GM20431 (cell line): ENCODE measurements around the gene B2M.
"Not testable (repeated sequence)": the region's sequence is repeated elsewhere in the genome, so short reads cannot be mapped to it uniquely, and the experiment has no call there.

Experiments
- in situ Hi-C: fragments of 300-500 bp; cut with MseI, MboI; formaldehyde crosslinking; loops from one replicate; pipeline ENCODE4 v1.15.0; 2020; ENCODE audit warnings: low sequenced_read_pairs; ENCODE audit not compliant: unreplicated experiment

B2M gene

DNA sequence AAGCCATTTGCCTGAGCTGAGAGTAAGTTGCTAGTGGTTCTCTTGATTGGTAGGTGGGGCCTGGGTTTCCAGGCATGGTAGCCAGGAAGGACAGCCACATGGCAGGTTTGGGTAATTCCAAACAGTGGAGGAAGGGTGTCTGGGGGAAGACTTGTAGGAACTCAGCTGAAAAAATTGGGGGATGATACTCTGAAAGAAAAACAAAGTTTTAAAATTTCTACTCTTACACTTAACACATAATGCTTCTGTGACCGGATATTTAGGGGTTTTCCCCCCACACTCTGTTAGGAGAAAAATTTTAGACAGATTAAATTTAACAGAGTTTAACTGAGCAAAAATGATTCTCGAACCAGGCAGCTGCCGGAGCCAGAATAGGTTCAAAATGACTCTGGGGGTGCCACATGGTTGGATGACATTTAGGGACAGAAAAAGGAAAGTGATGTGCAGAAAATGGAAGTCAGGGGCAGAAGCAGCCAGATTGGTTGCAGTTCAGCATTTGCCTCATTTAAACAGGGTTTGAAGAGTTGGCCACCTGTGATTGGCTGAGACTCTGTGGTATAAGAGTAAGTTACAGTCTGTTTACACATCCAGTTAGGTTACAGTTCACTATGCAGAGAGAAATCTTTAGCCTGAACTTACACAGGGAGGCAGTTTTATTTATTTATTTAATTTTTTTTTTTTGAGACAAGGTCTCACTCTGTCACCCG, 8.1 kb downstream of the B2M start:
- in situ Hi-C loops, result loop anchor here (10.0 kb wide), 1 partner anchor 55 kb away; the partner anchor contains the start of gene SPG11

GRCh38 chr15:44720000-44720435, 8.7 kb downstream of the B2M start:
- in situ Hi-C loops, result loop anchor here (10.0 kb wide), 1 partner anchor 55 kb away; the partner anchor contains the start of gene SPG11

DNA sequence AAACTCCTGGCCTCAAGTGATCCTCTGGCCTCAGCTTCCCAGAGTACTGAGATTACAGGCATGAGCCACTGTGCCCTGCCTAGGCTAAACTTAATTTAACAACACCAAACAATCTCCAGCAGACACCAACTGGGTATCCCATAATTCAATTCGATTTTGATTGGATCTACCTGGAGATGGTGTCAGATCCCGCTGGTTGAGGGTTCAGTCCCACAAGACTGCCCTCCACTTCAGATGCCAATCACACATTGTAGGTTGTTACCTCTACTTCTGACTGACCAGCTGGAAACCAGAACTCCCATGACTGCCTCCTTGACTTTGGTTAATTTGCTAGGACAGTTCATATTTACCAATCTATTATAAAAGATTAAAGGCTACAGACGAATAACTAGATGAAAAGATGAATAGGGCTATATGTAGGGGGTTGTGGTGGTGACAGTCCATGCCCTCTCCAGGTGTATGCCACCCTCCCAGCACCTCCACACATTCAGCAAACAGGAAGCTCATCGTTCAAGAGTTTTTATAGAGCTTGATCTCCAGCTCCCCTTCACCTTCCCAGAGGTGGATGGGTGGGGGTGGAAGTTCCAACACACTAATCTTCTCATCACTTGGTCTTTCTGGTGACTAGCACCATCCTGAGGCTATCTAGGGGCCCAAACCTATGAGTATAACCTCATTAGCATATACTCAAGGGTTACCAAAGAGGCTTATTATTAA, 9.3 kb downstream of the B2M start:
- in situ Hi-C loops, result no loop called here

DNA sequence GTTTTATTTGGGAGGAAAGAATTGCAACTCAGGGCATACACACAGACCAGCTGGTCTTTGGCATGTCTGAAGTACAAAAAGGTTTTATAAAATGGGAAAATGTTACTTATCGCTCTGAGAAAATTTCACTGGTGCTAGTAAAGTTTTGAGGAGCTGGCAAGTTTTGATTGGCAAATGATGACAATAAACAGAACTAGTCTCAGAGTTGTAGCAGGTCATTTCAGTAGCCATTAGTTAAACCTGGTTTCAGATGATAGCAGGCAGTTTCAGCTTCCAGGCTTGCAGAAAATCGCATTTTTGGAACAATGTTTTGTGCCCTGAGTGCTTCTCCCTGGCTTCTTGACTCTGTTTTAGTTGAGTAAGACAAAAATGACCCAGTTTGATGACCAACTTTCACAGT, 10.7 kb downstream of the B2M start:
- in situ Hi-C loops, result no loop called here

DNA sequence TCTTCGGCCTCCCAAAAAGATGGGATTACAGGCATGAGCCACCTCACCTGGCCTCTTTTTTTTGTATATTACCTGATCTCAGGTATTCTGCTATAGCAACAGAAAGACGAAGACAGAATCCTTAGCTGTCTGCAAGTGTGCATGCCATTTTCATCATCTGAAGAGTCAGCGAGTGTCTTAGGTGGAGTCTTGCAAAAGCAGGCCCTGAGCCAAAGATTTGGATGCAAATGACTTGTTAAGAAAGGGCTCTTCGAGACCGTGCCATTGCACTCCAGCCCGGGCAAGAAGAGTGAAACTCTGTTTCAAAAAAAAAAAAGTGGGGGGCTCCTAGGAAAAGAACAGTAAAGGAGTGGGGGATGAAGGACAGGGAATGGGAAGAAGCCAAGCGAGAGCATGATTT, 14.8 kb downstream of the B2M start:
- in situ Hi-C loops, result no loop called here

- in situ Hi-C loops, result no loop called here
Measured at GRCh38 chr15:44726568-44727484, 15.5 kb downstream of the B2M start.

- in situ Hi-C loops, result no loop called here
Measured at GRCh38 chr15:44727485-44728231, 16.3 kb downstream of the B2M start.

GRCh38 chr15:44728232-44728575, 16.9 kb downstream of the B2M start:
- in situ Hi-C loops, result not testable (repeated sequence)

DNA sequence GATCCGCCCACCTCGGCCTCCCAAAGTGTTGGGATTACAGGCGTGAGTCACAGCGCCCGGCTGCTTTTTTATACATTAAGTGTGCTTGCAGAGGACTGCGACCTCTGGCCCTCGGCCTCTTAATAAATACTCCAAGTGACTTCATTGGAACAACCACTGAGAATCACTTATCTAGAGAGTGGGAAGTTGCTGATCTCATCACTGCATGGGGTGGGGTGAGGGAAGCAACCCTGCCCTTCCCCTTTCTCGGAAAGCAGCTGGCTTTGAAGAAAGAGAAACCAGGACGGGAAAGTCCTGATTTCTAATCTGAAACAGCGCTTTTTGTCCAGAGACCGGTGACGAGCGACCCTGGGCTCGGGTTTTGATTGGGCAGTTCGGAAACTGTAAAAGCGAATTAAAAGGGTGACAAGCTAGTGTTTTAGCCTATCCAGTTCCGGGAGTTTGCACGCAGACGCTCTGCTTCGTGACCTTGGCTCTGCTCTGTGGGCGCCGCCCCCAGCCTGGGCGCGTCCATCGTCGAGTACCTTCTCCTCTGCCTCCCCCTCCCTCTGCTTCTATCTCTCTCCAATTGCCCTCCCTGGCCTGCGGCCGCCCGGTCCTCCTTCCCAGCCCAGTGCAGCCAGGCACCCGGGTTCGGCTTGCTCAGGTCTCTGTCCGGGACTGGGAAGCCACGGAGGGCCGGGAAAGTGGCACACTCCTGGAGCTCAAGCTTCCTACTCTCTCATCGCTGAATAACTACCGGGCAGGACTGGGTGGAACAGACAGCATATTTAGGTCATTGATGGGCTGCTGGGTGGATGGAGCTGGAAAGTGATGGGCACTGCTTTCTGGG, 17.5 kb downstream of the B2M start:
- in situ Hi-C loops, result no loop called here

GRCh38 chr15:44729408-44730127, 18.3 kb downstream of the B2M start:
- in situ Hi-C loops, result no loop called here

DNA sequence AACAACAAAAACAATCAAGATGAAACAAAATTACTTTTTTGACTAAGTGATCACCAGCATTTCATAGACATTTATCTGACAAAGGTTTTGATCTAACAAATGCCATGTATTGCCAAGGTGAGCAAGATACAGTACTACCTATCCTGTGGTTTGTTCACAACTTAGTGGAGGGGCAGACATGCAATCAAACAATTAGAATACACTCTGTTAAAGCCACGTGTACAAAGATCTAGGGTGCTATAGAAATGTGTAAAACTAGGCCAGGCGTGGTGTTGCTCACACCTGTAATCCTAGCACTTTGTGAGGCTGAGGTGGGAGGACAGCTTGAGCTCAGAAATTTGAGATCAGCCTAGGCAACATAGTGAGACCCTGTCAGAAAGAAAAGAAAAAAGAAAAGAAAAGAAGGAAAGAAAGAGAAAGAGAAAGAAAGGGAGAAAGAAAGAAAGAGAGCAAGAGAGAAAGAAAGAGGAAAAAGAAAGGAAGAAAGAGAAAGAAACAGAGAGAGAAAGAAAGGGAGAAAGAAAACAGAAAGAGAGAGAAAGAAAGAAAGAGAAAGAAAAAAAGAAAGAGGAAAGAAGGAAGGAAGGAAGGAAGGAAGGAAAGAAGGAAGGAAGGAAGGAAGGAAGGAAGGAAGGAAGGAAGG, 23.6 kb downstream of the B2M start:
- in situ Hi-C loops, result no loop called here

DNA sequence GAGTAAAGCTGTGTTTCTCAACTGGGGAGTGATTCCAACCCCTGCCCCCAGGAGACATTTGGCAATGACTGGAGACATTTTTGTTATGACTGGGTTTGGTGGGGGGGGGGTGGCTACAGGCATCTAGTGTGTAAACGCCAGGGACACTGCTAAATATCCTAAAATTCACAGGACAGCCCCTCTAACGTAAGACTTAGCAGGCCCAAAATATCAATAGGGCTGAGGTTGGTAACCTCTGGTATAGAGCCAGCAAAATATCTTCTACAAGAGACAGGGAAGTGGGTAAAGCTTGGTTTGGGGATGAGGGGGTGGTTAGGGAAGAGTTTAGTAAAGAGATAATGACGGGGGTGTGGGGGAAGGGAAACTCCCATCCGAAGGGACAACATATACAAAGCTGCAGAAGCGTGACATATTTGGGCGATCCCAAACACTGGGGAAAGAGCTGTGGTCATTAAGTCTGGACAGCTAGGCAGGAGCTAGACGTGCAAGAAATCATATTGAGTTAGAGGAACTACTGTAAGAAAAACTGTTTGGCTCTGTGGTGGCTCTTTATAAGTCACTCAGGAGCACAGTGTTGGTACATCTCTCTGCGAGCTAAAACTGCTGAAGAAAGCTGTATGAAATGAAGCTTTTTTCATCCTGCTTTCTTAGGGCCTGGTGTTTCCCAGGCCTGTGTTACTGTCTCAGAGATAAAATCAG, 24.3 kb downstream of the B2M start:
- in situ Hi-C loops, result no loop called here

GRCh38 chr15:44736181-44736765, 25.0 kb downstream of the B2M start, which contains the start of gene TRIM69:
TRIM69 (plus strand) TSS chr15:44736528; CDS start chr15:44736705, 177 bp downstream.
- in situ Hi-C loops, result no loop called here

- in situ Hi-C loops, result no loop called here
Measured at GRCh38 chr15:44738340-44738984, 27.1 kb downstream of the B2M start.

GRCh38 chr15:44739222-44739847, 28.0 kb downstream of the B2M start:
- in situ Hi-C loops, result not testable (repeated sequence)

DNA sequence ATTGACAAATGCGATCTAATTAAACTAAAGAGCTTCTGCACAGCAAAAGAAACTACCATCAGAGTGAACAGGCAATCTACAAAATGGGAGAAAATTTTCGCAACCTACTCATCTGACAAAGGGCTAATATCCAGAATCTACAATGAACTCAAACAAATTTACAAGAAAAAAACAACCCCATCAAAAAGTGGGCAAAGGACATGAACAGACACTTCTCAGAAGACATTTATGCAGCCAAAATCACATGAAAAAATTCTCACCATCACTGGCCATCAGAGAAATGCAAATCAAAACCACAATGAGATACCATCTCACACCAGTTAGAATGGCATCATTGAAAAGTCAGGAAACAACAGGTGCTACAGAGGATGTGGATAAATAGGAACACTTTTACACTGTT, 32.1 kb downstream of the B2M start:
- in situ Hi-C loops, result not testable (repeated sequence)
